Panc1 (cell line): ENCODE data around the gene TTF1.

Experiments
- POLR2AphosphoS5 ChIP-seq: IDR thresholded peaks from 2 replicates; pipeline ENCODE4 v1.6.1; 2012; ENCODE audit warnings: mild to moderate bottlenecking, low read depth, low read length, moderate library complexity
- SIN3A ChIP-seq: IDR thresholded peaks from 2 replicates; pipeline ENCODE4 v1.6.1; 2012; ENCODE audit warnings: low read depth, mild to moderate bottlenecking, low read length, moderate library complexity, borderline replicate concordance; ENCODE audit not compliant: insufficient read depth
- TF ChIP-seq, protein P1 (sequence below): fragments of 450-650 bp; IDR thresholded peaks from 2 replicates; pipeline ENCODE4 v1.5.1; 2017; ENCODE audit warnings: mild to moderate bottlenecking
- TF ChIP-seq, protein P2 (sequence below), 2 experiments: IDR thresholded peaks; 2 replicates each; pipeline ENCODE4 v1.6.1; 2011 to 2012; ENCODE audit warnings: low read depth in 2 of 2, control low read depth in 1 of 2, low read length in 1 of 2, mild to moderate bottlenecking in 1 of 2, moderate library complexity in 1 of 2; ENCODE audit not compliant: insufficient read depth in 1 of 2

DNA sequence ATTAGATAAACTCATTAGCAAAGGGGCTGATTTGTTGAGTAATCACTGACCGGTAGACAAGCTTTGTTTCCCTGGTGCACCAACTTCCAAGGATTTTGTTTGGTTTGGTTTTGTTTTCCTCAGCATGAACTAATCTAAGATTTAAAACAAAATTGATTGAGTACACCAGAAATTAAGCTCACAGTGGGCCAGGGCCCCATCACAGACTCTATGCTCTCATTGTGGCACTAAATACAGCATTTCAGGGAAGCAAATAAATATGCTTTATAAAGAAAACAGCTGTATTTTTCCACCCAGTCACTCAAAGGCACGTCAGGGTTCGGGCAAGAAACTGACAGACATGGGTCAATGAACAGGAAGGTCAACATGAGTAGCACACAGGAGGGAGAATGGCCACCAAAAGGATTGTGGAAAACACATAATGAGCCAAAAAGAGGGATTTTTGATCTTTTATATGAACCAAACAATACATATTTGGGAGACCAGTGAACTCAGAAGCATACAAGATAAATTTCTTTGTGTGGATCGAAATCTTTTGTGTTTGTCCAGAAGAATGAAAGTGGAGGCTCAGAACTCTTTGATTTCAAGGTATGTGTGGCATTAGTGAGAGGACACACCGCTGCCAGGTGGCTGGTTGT is 12.2 kb upstream of the TTF1 start:
- TF ChIP-seq, protein P1, sequence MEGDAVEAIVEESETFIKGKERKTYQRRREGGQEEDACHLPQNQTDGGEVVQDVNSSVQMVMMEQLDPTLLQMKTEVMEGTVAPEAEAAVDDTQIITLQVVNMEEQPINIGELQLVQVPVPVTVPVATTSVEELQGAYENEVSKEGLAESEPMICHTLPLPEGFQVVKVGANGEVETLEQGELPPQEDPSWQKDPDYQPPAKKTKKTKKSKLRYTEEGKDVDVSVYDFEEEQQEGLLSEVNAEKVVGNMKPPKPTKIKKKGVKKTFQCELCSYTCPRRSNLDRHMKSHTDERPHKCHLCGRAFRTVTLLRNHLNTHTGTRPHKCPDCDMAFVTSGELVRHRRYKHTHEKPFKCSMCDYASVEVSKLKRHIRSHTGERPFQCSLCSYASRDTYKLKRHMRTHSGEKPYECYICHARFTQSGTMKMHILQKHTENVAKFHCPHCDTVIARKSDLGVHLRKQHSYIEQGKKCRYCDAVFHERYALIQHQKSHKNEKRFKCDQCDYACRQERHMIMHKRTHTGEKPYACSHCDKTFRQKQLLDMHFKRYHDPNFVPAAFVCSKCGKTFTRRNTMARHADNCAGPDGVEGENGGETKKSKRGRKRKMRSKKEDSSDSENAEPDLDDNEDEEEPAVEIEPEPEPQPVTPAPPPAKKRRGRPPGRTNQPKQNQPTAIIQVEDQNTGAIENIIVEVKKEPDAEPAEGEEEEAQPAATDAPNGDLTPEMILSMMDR: no peak
- TF ChIP-seq SIN3A: no peak
- TF ChIP-seq POLR2AphosphoS5: no peak
- TF ChIP-seq, protein P2, sequence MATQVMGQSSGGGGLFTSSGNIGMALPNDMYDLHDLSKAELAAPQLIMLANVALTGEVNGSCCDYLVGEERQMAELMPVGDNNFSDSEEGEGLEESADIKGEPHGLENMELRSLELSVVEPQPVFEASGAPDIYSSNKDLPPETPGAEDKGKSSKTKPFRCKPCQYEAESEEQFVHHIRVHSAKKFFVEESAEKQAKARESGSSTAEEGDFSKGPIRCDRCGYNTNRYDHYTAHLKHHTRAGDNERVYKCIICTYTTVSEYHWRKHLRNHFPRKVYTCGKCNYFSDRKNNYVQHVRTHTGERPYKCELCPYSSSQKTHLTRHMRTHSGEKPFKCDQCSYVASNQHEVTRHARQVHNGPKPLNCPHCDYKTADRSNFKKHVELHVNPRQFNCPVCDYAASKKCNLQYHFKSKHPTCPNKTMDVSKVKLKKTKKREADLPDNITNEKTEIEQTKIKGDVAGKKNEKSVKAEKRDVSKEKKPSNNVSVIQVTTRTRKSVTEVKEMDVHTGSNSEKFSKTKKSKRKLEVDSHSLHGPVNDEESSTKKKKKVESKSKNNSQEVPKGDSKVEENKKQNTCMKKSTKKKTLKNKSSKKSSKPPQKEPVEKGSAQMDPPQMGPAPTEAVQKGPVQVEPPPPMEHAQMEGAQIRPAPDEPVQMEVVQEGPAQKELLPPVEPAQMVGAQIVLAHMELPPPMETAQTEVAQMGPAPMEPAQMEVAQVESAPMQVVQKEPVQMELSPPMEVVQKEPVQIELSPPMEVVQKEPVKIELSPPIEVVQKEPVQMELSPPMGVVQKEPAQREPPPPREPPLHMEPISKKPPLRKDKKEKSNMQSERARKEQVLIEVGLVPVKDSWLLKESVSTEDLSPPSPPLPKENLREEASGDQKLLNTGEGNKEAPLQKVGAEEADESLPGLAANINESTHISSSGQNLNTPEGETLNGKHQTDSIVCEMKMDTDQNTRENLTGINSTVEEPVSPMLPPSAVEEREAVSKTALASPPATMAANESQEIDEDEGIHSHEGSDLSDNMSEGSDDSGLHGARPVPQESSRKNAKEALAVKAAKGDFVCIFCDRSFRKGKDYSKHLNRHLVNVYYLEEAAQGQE (IDR thresholded peaks at IDR 0.05; ENCODE audit: insufficient read depth in 1 of 2, low read depth in 2 of 2, low read length in 1 of 2): no peak
